Motor neuron (in vitro differentiated cells): Measurements from ENCODE around the gene MLPH. TPM values are rescaled to one million over a fixed set of nuclear protein-coding genes. Genes with fewer than 3 reads are reported as not detected.

Source experiments
- ATAC-seq, 8 experiments: fragments of 200-7000 bp; cut with Tn5 transposase; replicated peaks in 6 of 8; 2 replicates each; pipeline ENCODE4 v1.8.0; 2021; ENCODE audit warnings: mild to moderate bottlenecking in 8 of 8, moderate library complexity in 8 of 8
- H3K27ac ChIP-seq, 2 donors: fragments of 250-450 bp; sonication (Bioruptor Pico); 2 replicates each; pipeline ENCODE4 v1.9.0; 2021; ENCODE audit warnings: antibody characterized with exemption in 2 of 2, mild to moderate bottlenecking in 2 of 2, moderate library complexity in 1 of 2
- H3K4me1 ChIP-seq, 2 donors: fragments of 250-450 bp; sonication (Bioruptor Pico); replicated peaks in 1 of 2; 2 replicates each; pipeline ENCODE4 v1.6.1; 2021; ENCODE audit warnings: antibody characterized with exemption in 2 of 2, mild to moderate bottlenecking in 2 of 2, moderate library complexity in 1 of 2
- H3K4me3 ChIP-seq, 5 donors: fragments of 250-450 bp; sonication (Bioruptor Pico); 2 replicates each; pipeline ENCODE4 v1.9.0; 2021; ENCODE audit warnings: antibody characterized with exemption in 5 of 5, mild to moderate bottlenecking in 5 of 5, moderate library complexity in 4 of 5
- WGBS, 10 experiments: fragments of 450-650 bp; shearing (Covaris generic); methylation state at CpG; one replicate each; pipeline ENCODE4 v1.0.0; 2022; 5-methylcytosine and 5-hydroxymethylcytosine counted together
- in situ Hi-C, 9 experiments: fragments of 400-800 bp; cut with MboI; loops; one replicate each; pipeline ENCODE4 v1.15.0; 2021; ENCODE audit warnings: low sequenced_read_pairs in 9 of 9, low pct_unique_long_range_greater_than_20kb in 2 of 9; ENCODE audit not compliant: unreplicated experiment in 9 of 9
- total RNA-seq, 8 experiments: library from RNA; unstranded; fragments of 300-600 nt; gene quantifications; 2 replicates each; pipeline versions ENCODE4 v1.2.3 to v1.2.4, GENCODE V29; 2022

MLPH gene
- total RNA-seq, result 1 to 10 TPM in 2 of 8 experiments, under 1 TPM in 5, not detected in 1; 0.11 to 1.3 (median 0.46) TPM

- Histone ChIP-seq H3K4me3 (peak within 1 kb of the TSS; percentile 7 to 26 (median 16)), H3K4me1 (peaks cover 10 to 11% of the 10 kb centered on the region in 2 donors), H3K27ac (no peak within 1 kb of the TSS)
- WGBS, 10 experiments, result 0 to 10% (median 0%) methylated on average over 2 to 16 of the region's 63 CpGs; no CpG with 5 or more reads in 4 of the 10 experiments
- peak in 7 of 8 experiments; percentile 10 to 58 (median 31) for ATAC-seq
- in situ Hi-C loops, result no loop called here
Observed at GRCh38 chr2:237486819-237487448, at the start of gene MLPH. Gene MLPH, plus strand, starts transcription at chr2:237487251. Its CDS starts 6,176 bp downstream, at chr2:237493427.

GRCh38 chr2:237437566-237437965 lies 49.5 kb upstream of the MLPH start:
- H3K4me1 ChIP-seq, result no peaks in the 10 kb centered on the region

GRCh38 chr2:237438080-237438940 lies 48.7 kb upstream of the MLPH start:
- in situ Hi-C loops, result no loop called here
- H3K27ac ChIP-seq, result no peak overlapping the region
- no peaks in the 10 kb centered on the region for H3K4me1 ChIP-seq
- no peak overlapping the region for H3K4me3 ChIP-seq
- ATAC-seq, result no peak
- WGBS, 10 experiments, result 30 to 68% (median 53%) methylated on average over 1 to 8 of the region's 8 CpGs; no CpG with 5 or more reads in 1 of the 10 experiments

More at GRCh38 chr2:237437566-237437965, 49.5 kb upstream of the MLPH start:
- no peak for ATAC-seq
- Histone ChIP-seq H3K27ac (no peak overlapping the region), H3K4me3 (no peak overlapping the region)
- in situ Hi-C loops, result no loop called here
- 60 to 100% (median 66%) methylated on average over 1 to 5 of the region's 5 CpGs; no CpG with 5 or more reads in 5 of the 10 experiments for WGBS, 10 experiments

GRCh38 chr2:237440819-237441281 lies 46.2 kb upstream of the MLPH start:
- Histone ChIP-seq H3K4me1 (no peaks in the 10 kb centered on the region), H3K4me3 (no peak overlapping the region), H3K27ac (no peak overlapping the region)
- in situ Hi-C loops, result no loop called here
- no peak for ATAC-seq
- 0 to 86% (median 42%) methylated on average over 1 to 2 of the region's 2 CpGs; no CpG with 5 or more reads in 2 of the 10 experiments for WGBS, 10 experiments

- Histone ChIP-seq H3K27ac (no peak overlapping the region), H3K4me3 (no peak overlapping the region), H3K4me1 (no peaks in the 10 kb centered on the region)
- WGBS, 10 experiments, result 0 to 60% (median 20%) methylated on average over 1 to 2 of the region's 2 CpGs; no CpG with 5 or more reads in 5 of the 10 experiments
- in situ Hi-C loops, result no loop called here
- ATAC-seq, result peak in 3 of 8 experiments; percentile 30 to 78 (median 60)
Observed at GRCh38 chr2:237441605-237442274, 45.3 kb upstream of the MLPH start.

- H3K4me3 ChIP-seq, result no peak overlapping the region
- H3K4me1 ChIP-seq, result no peaks in the 10 kb centered on the region
- no peak overlapping the region for H3K27ac ChIP-seq
- ATAC-seq, result no peak
- in situ Hi-C loops, result no loop called here
- 40 to 100% (median 67%) methylated on average over 1 to 2 of the region's 2 CpGs; no CpG with 5 or more reads in 5 of the 10 experiments for WGBS, 10 experiments
Observed at GRCh38 chr2:237444071-237444470, 43.0 kb upstream of the MLPH start.

GRCh38 chr2:237445611-237446337 lies 41.3 kb upstream of the MLPH start:
- H3K27ac ChIP-seq, result no peak overlapping the region
- ATAC-seq, result no peak
- 68 to 95% (median 90%) methylated on average over 3 to 18 of the region's 26 CpGs; no CpG with 5 or more reads in 6 of the 10 experiments for WGBS, 10 experiments
- no peaks in the 10 kb centered on the region for H3K4me1 ChIP-seq
- no peak overlapping the region for H3K4me3 ChIP-seq
- in situ Hi-C loops, result no loop called here

- in situ Hi-C loops, result no loop called here
- WGBS, 10 experiments, result 0 to 97% (median 83%) methylated on average over 1 to 6 of the region's 6 CpGs; no CpG with 5 or more reads in 3 of the 10 experiments
- Histone ChIP-seq H3K4me1 (no peaks in the 10 kb centered on the region), H3K27ac (no peak overlapping the region), H3K4me3 (no peak overlapping the region)
- ATAC-seq, result no peak
Observed at GRCh38 chr2:237446338-237446665, 40.7 kb upstream of the MLPH start.

- Histone ChIP-seq H3K4me1 (no peaks in the 10 kb centered on the region), H3K27ac (no peak overlapping the region), H3K4me3 (no peak overlapping the region)
- WGBS, 10 experiments, result 52 to 98% (median 78%) methylated on average over 1 to 9 of the region's 11 CpGs; no CpG with 5 or more reads in 1 of the 10 experiments
- no peak for ATAC-seq
- in situ Hi-C loops, result no loop called here
Observed at GRCh38 chr2:237447496-237447895, 39.6 kb upstream of the MLPH start.

GRCh38 chr2:237448171-237448570 lies 38.9 kb upstream of the MLPH start:
- 60 to 95% (median 81%) methylated on average over 1 to 6 of the region's 7 CpGs; no CpG with 5 or more reads in 5 of the 10 experiments for WGBS, 10 experiments
- H3K4me3 ChIP-seq, result no peak overlapping the region
- in situ Hi-C loops, result no loop called here
- no peak for ATAC-seq
- no peaks in the 10 kb centered on the region for H3K4me1 ChIP-seq
- no peak overlapping the region for H3K27ac ChIP-seq

- WGBS, 10 experiments, result 29 to 78% (median 59%) methylated on average over 1 to 6 of the region's 6 CpGs; no CpG with 5 or more reads in 4 of the 10 experiments
- H3K27ac ChIP-seq, result no peak overlapping the region
- in situ Hi-C loops, result no loop called here
Observed at GRCh38 chr2:237448626-237449025, 38.4 kb upstream of the MLPH start.

GRCh38 chr2:237449193-237449881 lies 37.7 kb upstream of the MLPH start:
- WGBS, 10 experiments, result 16 to 86% (median 72%) methylated on average over 1 to 7 of the region's 13 CpGs; no CpG with 5 or more reads in 1 of the 10 experiments
- ATAC-seq, result peak in 1 of 8 experiments; percentile 18
- Histone ChIP-seq H3K27ac (no peak overlapping the region), H3K4me1 (no peaks in the 10 kb centered on the region), H3K4me3 (no peak overlapping the region)
- in situ Hi-C loops, result no loop called here

More at GRCh38 chr2:237448626-237449025, 38.4 kb upstream of the MLPH start:
- Histone ChIP-seq H3K4me3 (no peak overlapping the region), H3K4me1 (no peaks in the 10 kb centered on the region)
- ATAC-seq, result no peak
